Measurements from ENCODE around the gene CFAP61. TPM values are rescaled to one million over a fixed set of nuclear protein-coding genes. Genes with fewer than 3 reads are reported as not detected.
"Not testable (repeated sequence)": the region's sequence is repeated elsewhere in the genome, so short reads cannot be mapped to it uniquely, and the experiment has no call there.

The CFAP61 gene
- polyA plus RNA-seq, 3 donors = 3.3 to 4.9 (median 4.3) TPM

DNA sequence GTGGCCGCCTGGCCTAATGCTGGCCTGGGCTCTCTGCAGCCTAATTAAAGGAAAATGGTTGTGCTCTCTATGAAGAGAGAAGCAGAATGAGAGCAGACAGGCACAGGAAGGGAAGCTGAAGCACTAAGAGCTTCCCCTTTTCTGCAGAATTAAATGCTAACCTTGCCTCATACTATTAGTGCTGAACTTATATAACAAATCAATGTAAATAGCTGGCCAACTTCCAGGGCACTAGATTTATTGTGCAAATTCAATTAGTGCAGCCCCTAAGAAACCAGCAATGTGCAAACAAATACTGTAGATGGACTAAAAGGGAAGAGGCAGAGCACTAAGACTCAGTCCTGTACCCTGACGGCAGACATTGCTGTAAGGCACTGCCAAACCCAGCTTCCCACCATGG, 279.5 kb downstream of the CFAP61 start:
- no peak for DNase-seq (ENCODE audit: extremely low read depth in 1 of 11, low read depth in 9 of 11, low spot score in 4 of 11)

DNA sequence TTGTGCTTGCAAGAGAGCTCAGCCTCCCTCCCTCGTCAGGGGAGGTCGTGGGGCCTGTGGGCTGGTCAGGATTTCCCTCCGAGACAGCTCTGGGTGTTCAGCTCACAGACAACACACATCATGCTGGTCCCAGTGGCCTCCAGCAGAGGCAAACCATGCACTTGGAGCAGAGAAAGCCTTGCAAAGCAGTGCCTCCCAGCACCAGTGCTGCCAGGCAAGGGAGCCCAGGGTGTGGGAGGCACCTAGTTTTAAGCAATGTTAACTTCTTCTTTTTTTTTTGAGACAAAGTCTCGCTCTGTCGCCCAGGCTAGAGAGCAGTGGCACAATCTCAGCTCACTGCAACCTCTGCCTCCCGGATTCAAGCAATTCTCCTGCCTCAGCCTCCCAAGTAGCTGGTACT, 281.5 kb downstream of the CFAP61 start:
- no peak for DNase-seq (ENCODE audit: extremely low read depth in 1 of 11, low read depth in 9 of 11, low spot score in 4 of 11)

DNA sequence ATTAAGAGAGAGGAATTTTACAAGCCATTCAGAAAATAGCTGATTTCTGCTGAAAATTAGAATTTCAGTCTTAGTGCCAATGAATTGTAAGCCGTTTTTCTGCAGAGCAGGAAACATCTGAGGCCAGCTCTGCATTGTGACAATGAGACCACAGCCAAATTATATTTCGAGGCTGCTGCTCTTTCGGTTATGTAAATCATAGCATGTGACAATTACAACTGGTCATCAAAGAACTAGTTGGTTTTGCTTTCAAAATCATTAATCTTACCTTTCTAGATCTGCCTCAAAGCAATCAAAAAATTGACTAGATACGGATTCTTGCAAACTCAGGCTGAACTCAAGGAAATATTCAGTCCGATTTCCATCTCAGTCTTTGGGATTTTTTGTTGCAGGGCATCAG, 282.2 kb downstream of the CFAP61 start:
- DNase-seq (ENCODE audit: extremely low read depth in 1 of 11, low read depth in 9 of 11, low spot score in 4 of 11) = no peak

DNA sequence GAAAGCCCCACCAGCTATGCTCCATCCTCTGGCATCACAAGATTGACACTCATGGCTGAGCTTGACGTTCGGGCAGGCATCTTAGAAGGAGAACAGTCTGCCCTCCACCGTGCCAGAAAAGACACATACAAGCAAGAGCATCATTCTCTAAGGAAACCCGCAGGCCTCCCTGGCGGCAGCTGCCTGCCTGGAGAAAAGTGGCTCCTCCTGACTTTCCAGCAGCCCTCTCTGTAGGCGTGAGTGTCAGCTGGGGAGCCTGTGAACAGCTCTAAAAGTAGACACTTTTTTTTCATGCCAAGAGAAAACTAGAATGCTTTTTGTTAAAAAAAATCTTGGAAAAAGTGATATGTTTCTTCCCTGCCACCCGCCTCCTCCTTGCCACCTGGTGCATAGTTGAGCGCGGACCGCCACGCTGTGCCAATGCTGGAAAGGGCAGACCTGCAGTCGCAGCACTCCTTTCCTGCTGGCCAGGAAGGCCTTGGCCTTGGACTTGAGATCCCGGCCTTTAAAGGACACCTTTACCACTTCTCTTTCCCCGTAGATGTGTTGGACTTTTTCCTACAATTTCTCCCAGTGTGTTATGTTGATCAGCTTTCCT, 285.9 kb downstream of the CFAP61 start:
- no peak for DNase-seq (ENCODE audit: extremely low read depth in 1 of 11, low read depth in 9 of 11, low spot score in 4 of 11)

DNA sequence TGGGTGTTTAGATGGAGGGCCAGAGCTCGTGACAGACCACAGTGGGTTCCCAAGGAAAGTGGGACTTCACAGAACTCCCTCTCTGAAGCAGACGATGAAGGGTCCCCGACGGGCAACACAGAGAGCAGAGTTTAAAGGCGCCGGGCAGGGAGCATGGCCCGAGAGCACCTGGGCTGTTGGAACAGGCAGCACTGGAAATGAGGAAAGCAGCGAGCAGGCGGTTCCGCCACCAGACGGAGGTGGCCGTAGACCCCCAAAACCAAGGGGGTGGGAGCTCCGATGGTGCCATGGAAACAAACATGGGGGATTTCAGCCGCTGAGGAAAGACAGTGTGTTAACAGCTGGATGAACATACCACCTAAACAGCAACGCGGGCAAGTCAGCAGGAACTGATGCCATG, 288.1 kb downstream of the CFAP61 start:
- DNase-seq (ENCODE audit: extremely low read depth in 1 of 11, low read depth in 9 of 11, low spot score in 4 of 11) = no peak

DNA sequence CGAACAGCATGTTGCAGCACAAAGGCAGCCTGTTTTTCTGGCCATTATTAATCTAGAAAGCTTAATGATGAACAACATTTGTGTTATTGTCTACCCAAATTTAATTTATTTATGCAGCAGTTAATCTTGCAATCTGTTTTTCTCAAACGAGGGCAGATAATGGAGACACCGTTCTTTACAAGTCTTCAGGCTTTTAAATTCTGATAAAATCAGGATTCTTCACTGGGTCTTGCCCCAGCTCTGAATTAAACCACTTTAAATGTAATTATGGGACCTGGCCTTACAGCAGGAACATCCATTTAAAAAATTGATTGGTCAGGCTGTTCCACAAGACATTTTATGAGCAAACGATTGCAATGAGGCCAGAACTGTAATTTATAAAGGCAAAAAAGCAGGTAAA, 289.0 kb downstream of the CFAP61 start:
- DNase-seq (ENCODE audit: extremely low read depth in 1 of 11, low read depth in 9 of 11, low spot score in 4 of 11) = no peak

DNA sequence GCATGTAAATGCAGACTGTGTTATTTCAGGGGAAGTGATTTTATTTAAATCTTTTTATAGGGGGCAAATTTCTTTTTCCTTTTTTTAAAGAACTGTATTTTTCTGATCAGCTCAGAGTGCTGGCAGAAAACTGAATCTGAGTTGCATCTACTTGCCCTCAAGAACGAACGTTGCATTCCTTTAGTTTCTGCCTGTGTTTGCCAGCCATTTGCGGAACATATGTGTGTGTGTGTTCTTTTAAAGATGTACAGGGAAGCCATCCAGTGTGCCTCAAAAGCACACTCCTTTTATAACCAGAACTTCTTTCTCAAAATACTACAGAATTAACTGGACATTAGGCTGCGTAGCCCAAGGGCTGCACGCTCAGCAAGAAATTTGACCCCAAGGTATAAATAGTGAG, 289.7 kb downstream of the CFAP61 start:
- no peak for DNase-seq (ENCODE audit: extremely low read depth in 1 of 11, low read depth in 9 of 11, low spot score in 4 of 11)

DNA sequence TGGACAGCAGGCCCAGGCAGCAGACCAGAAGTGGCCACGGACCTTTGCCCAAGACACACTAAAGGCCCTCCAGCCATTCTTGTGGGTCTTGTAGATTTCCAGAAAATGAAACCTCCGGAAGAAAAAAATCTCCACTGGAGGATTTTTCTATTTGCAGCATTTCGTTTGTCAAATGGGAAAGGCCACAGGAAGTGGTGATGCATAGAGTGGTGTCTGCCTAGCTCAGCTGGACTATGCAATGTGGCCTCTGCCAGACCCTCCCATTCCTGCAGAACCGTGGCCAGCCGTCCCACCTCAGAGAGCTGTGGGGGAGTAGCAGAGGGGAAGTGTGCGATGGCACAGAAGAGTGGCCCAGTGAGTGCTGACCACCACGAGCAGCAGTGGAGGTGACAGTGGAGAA, 291.6 kb downstream of the CFAP61 start:
- DNase-seq (ENCODE audit: extremely low read depth in 1 of 11, low read depth in 9 of 11, low spot score in 4 of 11) = no peak

DNA sequence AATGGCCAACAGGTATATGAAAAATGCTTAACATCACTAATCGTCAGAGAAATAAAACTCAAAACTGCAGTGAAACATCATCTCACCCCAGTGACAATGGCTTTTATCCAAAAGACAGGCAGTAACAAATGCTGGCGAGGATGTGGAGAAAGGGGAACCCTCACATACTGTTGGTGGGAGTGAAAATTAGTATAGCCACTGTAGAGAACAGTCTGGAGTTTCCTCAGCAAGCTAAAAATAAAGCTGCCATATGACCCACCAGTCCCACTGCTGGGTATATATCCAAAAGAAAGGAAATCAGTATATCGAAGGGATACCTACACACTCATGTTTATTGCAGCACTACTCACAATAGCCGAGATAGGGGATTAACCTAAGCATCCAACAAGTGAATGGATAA, 292.1 kb downstream of the CFAP61 start:
- no peak for DNase-seq (ENCODE audit: extremely low read depth in 1 of 11, low read depth in 9 of 11, low spot score in 4 of 11)

DNA sequence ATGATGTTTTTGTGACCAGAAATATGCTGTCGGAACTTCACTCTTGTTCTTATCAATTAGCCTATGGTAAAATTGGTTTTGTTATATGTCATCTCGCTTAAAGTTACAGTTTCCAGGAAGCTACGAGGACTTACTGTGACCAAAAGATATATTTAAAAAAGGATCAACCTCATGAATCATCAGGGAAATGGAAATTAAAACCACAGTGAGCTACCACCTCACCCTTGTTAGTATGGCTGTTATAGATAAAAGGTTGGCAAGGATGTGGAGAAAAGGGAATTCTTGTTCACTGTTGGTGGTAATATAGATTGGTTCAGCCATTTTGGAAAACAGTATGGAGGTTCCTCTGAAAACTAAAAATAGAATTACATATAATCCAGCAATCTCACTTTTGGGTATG, 301.2 kb downstream of the CFAP61 start:
- no peak for DNase-seq (ENCODE audit: extremely low read depth in 1 of 11, low read depth in 9 of 11, low spot score in 4 of 11)

DNA sequence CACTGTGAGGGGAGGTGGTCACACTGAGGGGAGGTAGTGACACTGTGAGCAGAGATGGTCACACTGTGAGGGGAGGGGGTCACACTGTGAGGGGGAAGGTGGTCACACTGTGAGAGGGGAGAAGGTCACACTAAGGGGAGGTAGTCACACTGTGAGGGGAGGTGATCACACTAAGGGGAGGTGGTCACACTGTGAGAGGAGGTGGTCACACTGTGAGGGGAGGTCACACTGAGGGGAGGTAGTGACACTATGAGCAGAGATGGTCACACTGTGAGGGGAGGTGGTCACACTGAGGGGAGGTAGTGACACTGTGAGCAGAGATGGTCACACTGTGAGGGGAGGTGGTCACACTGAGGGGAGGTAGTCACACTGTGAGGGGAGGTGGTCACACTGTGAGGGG, 303.2 kb downstream of the CFAP61 start:
- DNase-seq (ENCODE audit: extremely low read depth in 1 of 11, low read depth in 9 of 11, low spot score in 4 of 11) = not testable (repeated sequence)

DNA sequence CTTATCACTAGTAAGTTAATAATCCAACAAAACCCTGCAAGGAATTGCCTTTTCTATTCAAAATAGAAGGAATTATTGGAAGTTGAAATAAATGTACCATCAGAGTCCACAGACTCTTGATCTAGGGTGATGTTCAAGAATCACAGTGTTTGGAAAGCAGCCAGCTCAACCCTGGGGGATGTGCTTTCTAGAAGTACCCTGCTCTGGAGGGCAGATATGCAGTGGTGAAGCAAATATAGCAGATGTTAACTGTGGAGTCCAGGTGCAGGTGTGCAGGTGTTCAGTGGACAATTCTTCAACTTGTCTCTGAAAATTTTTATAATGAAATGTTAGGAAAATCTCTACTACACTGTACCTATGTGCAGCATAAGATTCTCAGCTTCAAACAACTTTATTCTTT, 306.5 kb downstream of the CFAP61 start:
- no peak for DNase-seq (ENCODE audit: extremely low read depth in 1 of 11, low read depth in 9 of 11, low spot score in 4 of 11)

DNA sequence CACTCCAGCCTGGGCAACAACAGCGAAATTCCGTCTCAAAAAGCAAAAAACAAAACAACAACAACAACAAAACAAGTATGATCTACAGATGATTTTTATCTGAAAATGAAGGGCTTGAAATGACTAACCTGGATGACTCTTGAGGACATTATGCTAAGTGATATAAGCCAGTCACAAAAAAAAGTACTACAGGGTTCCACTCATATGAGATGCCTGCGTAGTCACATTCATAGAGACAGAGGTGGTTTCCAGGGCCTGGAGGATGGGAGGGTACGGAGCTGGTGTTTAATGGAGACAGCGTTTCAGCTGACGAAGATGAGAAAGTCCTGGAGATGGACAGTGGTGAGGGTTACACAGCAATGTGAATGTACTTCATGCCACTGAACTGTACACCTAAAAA, 307.3 kb downstream of the CFAP61 start:
- no peak for DNase-seq (ENCODE audit: extremely low read depth in 1 of 11, low read depth in 9 of 11, low spot score in 4 of 11)

DNA sequence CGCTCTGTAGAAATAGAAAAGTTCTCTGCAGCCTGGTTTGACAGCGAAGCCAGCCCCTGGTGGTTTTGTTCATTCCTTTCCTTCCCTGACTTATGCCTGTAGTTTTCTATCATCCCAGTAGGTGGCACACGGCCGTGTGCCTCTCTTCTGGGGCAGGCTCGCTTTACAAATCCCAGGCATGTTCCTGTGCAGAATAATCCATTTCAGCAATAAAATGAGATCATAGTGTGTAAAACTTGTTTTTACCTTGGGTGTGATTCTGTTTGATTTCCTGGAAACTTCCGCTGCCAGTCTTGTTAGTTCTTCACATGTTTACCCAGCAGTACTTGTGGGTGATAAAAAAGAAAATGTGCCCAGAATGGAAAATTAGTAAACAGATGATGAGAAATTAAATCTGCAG, 308.1 kb downstream of the CFAP61 start:
- peak in 9 of 11 donors; percentile 40 to 69 (median 50) for DNase-seq (ENCODE audit: extremely low read depth in 1 of 11, low read depth in 9 of 11, low spot score in 4 of 11)

DNA sequence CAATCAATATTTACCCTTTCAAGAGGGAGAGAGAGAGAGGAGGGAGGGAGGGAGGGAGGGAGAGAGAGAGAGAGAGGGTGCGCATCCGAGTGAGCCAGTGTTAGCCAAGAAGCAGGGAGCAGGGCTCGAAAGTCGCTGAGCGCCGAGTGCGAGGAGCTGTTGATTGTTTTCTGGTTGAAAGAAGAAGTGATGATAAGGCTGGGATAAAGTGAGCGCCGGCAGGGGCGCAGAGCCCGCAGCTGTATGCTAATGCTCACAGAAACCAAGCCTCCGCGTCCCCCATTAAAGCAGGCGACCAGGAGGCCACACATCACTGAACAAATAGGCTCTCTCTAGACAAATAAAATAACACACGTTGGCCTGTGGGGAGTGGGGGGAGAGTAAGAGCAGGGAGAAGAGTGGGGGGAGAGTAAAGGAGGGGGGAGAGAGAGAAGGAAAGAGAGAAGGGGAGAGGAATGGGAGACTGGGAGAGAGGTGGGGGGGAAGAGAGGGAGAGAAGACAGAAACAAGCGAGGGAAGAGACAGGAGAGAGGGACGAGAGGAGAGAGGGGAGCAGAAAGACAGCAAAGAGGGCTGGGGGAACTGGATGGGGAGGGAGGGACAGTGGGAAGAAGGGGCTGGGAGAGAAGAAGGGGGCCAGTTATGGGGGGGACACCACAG, 310.6 kb downstream of the CFAP61 start:
- DNase-seq (ENCODE audit: extremely low read depth in 1 of 11, low read depth in 9 of 11, low spot score in 4 of 11) = no peak

DNA sequence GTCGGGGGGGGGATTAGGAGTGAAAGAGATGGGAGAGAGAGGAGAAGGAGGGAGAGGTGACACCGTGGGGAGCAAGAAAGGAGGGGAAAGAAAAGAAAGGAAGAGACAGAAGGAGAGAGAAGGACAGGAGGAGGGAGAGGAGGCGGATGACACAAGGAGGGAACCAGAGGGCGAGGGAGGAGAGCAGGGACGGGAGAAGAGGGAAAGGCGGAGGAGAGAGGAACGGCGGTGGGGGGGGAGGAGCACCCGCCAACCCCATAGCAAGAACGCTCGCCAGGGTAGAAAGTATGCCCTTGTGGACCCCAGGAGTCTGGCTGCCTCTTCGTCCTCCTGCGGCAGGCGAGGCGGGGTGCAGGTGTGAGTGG, 311.1 kb downstream of the CFAP61 start:
- no peak for DNase-seq (ENCODE audit: extremely low read depth in 1 of 11, low read depth in 9 of 11, low spot score in 4 of 11)

DNA sequence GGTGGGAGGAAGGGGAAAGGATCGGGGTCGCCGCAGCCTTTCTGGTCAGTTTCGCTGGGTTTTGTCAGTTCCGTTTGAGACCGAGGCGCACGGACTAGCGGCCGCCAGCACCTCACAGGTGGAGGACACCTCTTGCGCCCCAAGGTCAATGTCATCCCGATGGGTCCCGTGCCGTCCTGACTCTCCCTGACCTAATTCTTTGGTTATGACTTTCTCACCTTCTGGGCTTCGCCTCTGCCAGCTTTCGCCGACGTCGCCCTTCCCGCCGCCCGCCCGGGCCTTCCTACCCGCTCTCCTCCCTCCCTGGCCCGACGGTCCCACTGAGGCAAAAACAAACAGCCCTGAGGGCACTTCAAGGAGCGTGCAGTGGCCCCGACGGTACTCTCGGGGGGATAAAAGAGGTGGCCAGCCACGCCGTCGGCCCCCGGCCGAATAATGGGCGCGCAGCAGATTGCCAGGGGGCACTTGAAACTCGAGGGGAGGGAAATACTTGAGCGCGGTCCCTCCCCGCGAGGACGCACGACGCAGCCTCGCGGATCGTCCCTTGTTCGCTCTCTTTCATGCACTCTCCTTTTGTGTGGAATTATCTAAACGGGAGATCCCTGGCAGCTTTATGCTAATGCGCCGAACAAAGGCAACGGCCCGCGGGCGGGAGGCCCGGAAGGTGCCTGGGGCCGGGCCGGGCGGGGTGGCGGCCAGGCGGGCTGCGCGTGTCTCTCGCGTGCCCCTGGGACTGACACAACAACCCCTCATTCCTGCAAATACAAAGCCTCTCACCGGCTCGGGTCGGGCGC, 311.7 kb downstream of the CFAP61 start:
- no peak for DNase-seq (ENCODE audit: extremely low read depth in 1 of 11, low read depth in 9 of 11, low spot score in 4 of 11)

DNA sequence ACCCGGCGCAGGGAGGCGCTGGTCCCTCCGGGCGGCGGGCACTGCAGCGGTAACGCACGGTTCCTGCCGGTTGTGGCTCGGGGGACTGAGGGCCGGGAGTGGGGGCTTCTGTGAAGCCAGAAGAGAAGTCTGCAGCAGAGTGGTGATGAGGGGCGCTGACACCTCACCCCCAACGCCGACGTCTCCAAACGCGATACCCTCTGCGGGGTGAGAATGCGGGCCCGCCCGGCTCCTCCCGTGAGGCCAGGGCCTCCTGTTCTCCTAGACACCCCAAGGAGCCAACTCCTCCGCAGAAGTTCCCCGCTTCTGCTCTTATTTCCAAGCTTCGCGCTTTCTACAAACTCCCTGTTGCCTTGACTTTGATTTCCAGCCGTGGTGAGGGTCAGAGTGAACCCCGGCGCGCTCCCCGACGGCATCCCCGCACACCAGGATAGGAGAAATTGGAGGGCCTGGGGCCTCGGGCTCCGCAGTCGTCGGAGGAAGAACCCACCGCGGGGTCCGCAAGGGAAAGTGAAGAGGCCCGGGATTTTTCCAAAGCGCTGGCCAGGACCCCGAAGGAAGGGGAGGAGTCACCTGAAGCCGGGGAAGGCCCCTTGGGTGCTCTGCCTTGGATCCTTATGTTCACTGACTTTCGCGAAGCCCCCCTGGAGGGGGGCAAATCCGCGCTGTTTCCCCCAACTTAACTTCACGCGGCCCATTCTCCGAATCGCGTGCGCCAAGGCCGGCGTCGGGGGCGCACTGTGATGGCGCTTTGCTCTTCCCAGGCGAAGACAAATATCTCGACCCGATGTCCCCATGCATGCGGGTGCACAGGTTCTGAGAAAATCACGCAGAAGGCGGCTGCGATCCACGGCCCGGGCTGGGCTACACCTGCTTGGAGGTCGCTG, 312.5 kb downstream of the CFAP61 start:
- DNase-seq (ENCODE audit: extremely low read depth in 1 of 11, low read depth in 9 of 11, low spot score in 4 of 11) = no peak

DNA sequence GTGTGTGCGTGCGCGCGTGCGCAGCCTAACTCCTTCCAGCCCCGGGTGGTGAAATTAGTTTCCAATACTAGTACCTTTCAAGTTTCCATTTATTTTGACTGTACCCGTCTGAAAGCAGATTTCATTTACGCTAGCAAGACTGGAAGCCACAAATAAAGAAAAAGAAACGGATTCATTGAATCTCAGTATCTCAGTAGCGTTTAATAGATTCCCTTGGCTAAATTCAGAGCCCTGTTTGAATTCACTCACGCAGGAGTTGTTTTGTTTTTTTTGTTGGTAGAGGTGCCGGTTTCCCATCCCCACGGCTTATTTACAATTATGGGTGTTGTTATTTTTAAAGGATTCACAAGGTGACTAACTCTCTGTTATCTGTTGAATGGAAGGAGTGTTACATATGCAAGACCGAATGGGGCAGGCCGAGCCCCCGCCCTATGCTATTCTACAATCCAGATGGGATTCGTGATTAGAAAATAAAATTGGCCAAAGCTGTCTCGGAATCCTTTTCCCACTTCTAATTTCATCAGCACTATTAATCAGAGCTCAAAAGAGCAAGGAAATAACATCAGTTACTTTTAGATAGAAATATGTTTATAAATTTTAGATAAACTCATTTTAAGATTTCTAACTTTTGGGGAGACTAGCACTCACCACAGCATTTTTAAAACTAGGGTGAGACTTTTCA, 313.3 kb downstream of the CFAP61 start:
- no peak for DNase-seq (ENCODE audit: extremely low read depth in 1 of 11, low read depth in 9 of 11, low spot score in 4 of 11)
